GM12892 (cell line): Measurements from ENCODE around the gene NBEA.

ENCODE experiments used
- POLR2A ChIP-seq: IDR thresholded peaks from 2 replicates; pipeline ENCODE4 v1.6.1; 2011; ENCODE audit warnings: low read depth, low read length, control low read depth
- POLR2AphosphoS5 ChIP-seq: IDR thresholded peaks from 2 replicates; pipeline ENCODE4 v1.6.1; 2011; ENCODE audit warnings: low read depth, low read length, control low read depth
- TAF1 ChIP-seq: IDR thresholded peaks from 2 replicates; pipeline ENCODE4 v1.6.1; 2011; ENCODE audit warnings: low read depth, mild to moderate bottlenecking, control low read depth, low read length, borderline replicate concordance

DNA sequence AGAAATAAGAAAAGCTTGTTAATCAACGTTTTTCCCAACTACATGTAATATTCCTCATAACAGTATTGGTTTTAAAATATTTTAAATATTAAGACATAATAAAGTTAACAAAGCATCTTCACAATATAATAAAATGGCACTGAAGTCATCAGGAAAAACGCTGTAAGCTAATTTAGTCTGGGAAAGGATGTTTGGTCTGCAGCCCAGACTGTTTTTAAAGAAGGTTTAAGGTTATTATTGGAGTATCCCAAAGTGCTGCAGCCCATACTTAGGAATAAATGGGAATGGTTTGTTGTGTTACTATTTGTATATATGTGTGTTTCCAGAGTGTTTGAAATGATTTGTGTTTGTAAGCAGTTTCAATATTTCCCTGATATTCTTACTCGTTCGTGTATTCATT lies 727.3 kb downstream of the NBEA start:
- TF ChIP-seq TAF1 (no peak), POLR2A (no peak), POLR2AphosphoS5 (no peak)
